Aorta (tissue), 5 donors: ENCODE results near the gene AREG. TPM values are rescaled to one million over a fixed set of nuclear protein-coding genes. Genes with fewer than 3 reads are reported as not detected.

Experiments
- ATAC-seq: fragments of 200-7000 bp; cut with Tn5 transposase; one replicate; pipeline ENCODE4 v1.9.1; 2022; ENCODE audit warnings: moderate library complexity; ENCODE audit not compliant: low FRiP score
- DNase-seq, 2 donors: peaks; one replicate each; pipeline ENCODE4 v3.0.0-alpha.2; 2020
- H3K27ac ChIP-seq, 2 donors: one replicate each; pipeline ENCODE4 v1.5.1; 2013; ENCODE audit warnings: low read length in 2 of 2, mild to moderate bottlenecking in 2 of 2, moderate library complexity in 2 of 2, control low read depth in 1 of 2, inconsistent platforms in 1 of 2, low read depth in 1 of 2
- H3K27me3 ChIP-seq, 2 donors: one replicate each; pipeline ENCODE4 v1.6.1; 2013; ENCODE audit warnings: control low read depth in 1 of 2, low read length in 1 of 2, mild to moderate bottlenecking in 1 of 2, moderate library complexity in 1 of 2; ENCODE audit not compliant: insufficient read depth in 2 of 2, control insufficient read depth in 1 of 2
- H3K36me3 ChIP-seq, 2 donors: one replicate each; pipeline ENCODE4 v1.6.1; 2013; ENCODE audit warnings: control low read depth in 1 of 2, low read length in 1 of 2, mild to moderate bottlenecking in 1 of 2; ENCODE audit not compliant: insufficient read depth in 2 of 2, control insufficient read depth in 1 of 2
- H3K4me1 ChIP-seq, 2 donors: one replicate each; pipeline ENCODE4 v1.6.1; 2013; ENCODE audit warnings: low read length in 2 of 2, control low read depth in 1 of 2, mild to moderate bottlenecking in 1 of 2, moderate library complexity in 1 of 2; ENCODE audit not compliant: insufficient read depth in 2 of 2, control insufficient read depth in 1 of 2
- H3K4me3 ChIP-seq, 2 donors: one replicate each; pipeline ENCODE4 v1.5.1; 2013; ENCODE audit warnings: low read length in 2 of 2, control low read depth in 1 of 2, mild to moderate bottlenecking in 1 of 2
- H3K9me3 ChIP-seq: one replicate; pipeline ENCODE4 v1.6.1; 2013; ENCODE audit warnings: mild to moderate bottlenecking, low read length; ENCODE audit not compliant: control insufficient read depth
- WGBS, 2 donors: extraction: QIAGEN DNeasy Blood & Tissue Kit; methylation state at CpG; one replicate each; pipeline ENCODE4 v1.1.7; 2013; 5-methylcytosine and 5-hydroxymethylcytosine counted together
- intact Hi-C, 2 donors: fragments of 100-400 bp; cut with DNase I; formaldehyde crosslinking; loops; one replicate each; pipeline versions ENCODE4 v1.14.2 to v1.15.0; 2022
- polyA plus RNA-seq, 2 donors: library from polyadenylated mRNA; stranded (reverse); fragments of 200-250 nt; gene quantifications; one replicate each; pipeline ENCODE4 v1.2.3, GENCODE V29; 2013
- total RNA-seq, 2 donors: library from RNA; stranded (reverse); fragmentation: NEBNext Ultra II Directional; extraction: Animal tissue kit (Norgen Biotek cat#: 25700); gene quantifications; one replicate each; pipeline ENCODE4 v1.2.1, GENCODE V29; 2021
- donor health status: healthy with polysubstance abuse.
- donor health status: Bipolar disorder and iron deficiency.
- donor health status: DM: no; HTN: no; CAD: no.
- donor health status: DM: no; HTN: no; CAD: no.
- donor health status: DM: yes; HTN: yes; CAD: no.

The AREG gene
- total and polyA plus RNA-seq, 4 donors = 0.57 to 22.4 (median 1.9) TPM

GRCh38 chr4:74440356-74440755 is 4.6 kb upstream of the AREG start:
- 96 to 98% methylated on average over 4 of the region's 4 CpGs for WGBS, 2 donors
- intact Hi-C loops = no loop called here

GRCh38 chr4:74441744-74442143 is 3.2 kb upstream of the AREG start:
- no peak for DNase-seq
- Histone ChIP-seq H3K36me3 (no peaks in the 10 kb centered on the region), H3K4me1 (no peaks in the 10 kb centered on the region), H3K4me3 (no peak overlapping the region), H3K27ac (no peak overlapping the region), H3K27me3 (no peaks in the 10 kb centered on the region), H3K9me3 (no peaks in the 10 kb centered on the region)
- WGBS, 2 donors = 94 to 95% methylated on average over 3 of the region's 3 CpGs
- intact Hi-C loops = no loop called here
- no peak for ATAC-seq

More at GRCh38 chr4:74440356-74440755, 4.6 kb upstream of the AREG start:
- H3K4me1 ChIP-seq = no peaks in the 10 kb centered on the region
- DNase-seq (no peak), ATAC-seq (no peak)
- no peak overlapping the region for H3K4me3 ChIP-seq
- no peaks in the 10 kb centered on the region for H3K36me3 ChIP-seq
- H3K27ac ChIP-seq = no peak overlapping the region
- H3K9me3 ChIP-seq = no peaks in the 10 kb centered on the region
- no peaks in the 10 kb centered on the region for H3K27me3 ChIP-seq

GRCh38 chr4:74446193-74446868 is 1.4 kb downstream of the AREG start:
- Histone ChIP-seq H3K36me3 (no peaks in the 10 kb centered on the region), H3K27ac (no peak overlapping the region), H3K4me3 (no peak overlapping the region), H3K9me3 (no peaks in the 10 kb centered on the region), H3K4me1 (no peaks in the 10 kb centered on the region), H3K27me3 (no peaks in the 10 kb centered on the region)
- WGBS, 2 donors = 96 to 98% methylated on average over 8 of the region's 8 CpGs
- intact Hi-C loops = no loop called here
- ATAC-seq (no peak), DNase-seq (no peak)

GRCh38 chr4:74446896-74447295 is 2.0 kb downstream of the AREG start:
- no peaks in the 10 kb centered on the region for H3K36me3 ChIP-seq
- no peaks in the 10 kb centered on the region for H3K27me3 ChIP-seq
- ATAC-seq (no peak), DNase-seq (no peak)
- H3K9me3 ChIP-seq = no peaks in the 10 kb centered on the region
- intact Hi-C loops = no loop called here
- H3K4me1 ChIP-seq = no peaks in the 10 kb centered on the region
- WGBS, 2 donors = 94 to 95% methylated on average over 1 of the region's 1 CpG
- no peak overlapping the region for H3K27ac ChIP-seq
- H3K4me3 ChIP-seq = no peak overlapping the region

- no peak for DNase-seq
- no peak for ATAC-seq
- intact Hi-C loops = no loop called here
Observed at GRCh38 chr4:74447636-74448233, 2.8 kb downstream of the AREG start.

GRCh38 chr4:74449571-74450297 is 4.8 kb downstream of the AREG start:
- ATAC-seq (no peak), DNase-seq (no peak)
- no peak overlapping the region for H3K4me3 ChIP-seq
- no peaks in the 10 kb centered on the region for H3K27me3 ChIP-seq
- H3K27ac ChIP-seq = no peak overlapping the region
- WGBS, 2 donors = 79 to 80% methylated on average over 6 of the region's 6 CpGs
- no peaks in the 10 kb centered on the region for H3K36me3 ChIP-seq
- intact Hi-C loops = no loop called here
- H3K4me1 ChIP-seq = no peaks in the 10 kb centered on the region
- no peaks in the 10 kb centered on the region for H3K9me3 ChIP-seq

More at GRCh38 chr4:74447636-74448233, 2.8 kb downstream of the AREG start:
- no peak overlapping the region for H3K27ac ChIP-seq
- H3K4me3 ChIP-seq = no peak overlapping the region
- no peaks in the 10 kb centered on the region for H3K9me3 ChIP-seq
- WGBS, 2 donors = 94 to 98% methylated on average over 5 of the region's 5 CpGs
- no peaks in the 10 kb centered on the region for H3K4me1 ChIP-seq
- no peaks in the 10 kb centered on the region for H3K36me3 ChIP-seq
- no peaks in the 10 kb centered on the region for H3K27me3 ChIP-seq

GRCh38 chr4:74450298-74450683 is 5.4 kb downstream of the AREG start:
- H3K9me3 ChIP-seq = no peaks in the 10 kb centered on the region
- no peak for DNase-seq
- ATAC-seq = no peak
- no peak overlapping the region for H3K4me3 ChIP-seq
- no peaks in the 10 kb centered on the region for H3K27me3 ChIP-seq
- H3K27ac ChIP-seq = no peak overlapping the region
- intact Hi-C loops = no loop called here
- 76 to 90% methylated on average over 4 of the region's 4 CpGs for WGBS, 2 donors
- H3K4me1 ChIP-seq = no peaks in the 10 kb centered on the region
- no peaks in the 10 kb centered on the region for H3K36me3 ChIP-seq

GRCh38 chr4:74451214-74451661 is 6.3 kb downstream of the AREG start:
- H3K9me3 ChIP-seq = no peaks in the 10 kb centered on the region
- ATAC-seq (no peak), DNase-seq (no peak)
- intact Hi-C loops = no loop called here
- no peak overlapping the region for H3K4me3 ChIP-seq
- peaks cover 0 to under 1% of the 10 kb centered on the region in 2 donors for H3K27me3 ChIP-seq
- H3K27ac ChIP-seq = no peak overlapping the region
- WGBS, 2 donors = 32 to 44% methylated on average over 1 of the region's 1 CpG
- H3K36me3 ChIP-seq = no peaks in the 10 kb centered on the region
- no peaks in the 10 kb centered on the region for H3K4me1 ChIP-seq
